ENCODE data around the gene PACSIN1. TPM values are rescaled to one million over a fixed set of nuclear protein-coding genes. Genes with fewer than 3 reads are reported as not detected.

PACSIN1 gene
- total and polyA plus RNA-seq, 2 of the 4 experiments (the other 2 are of a cell fraction), result 0.02 TPM; not detected in 1

DNA sequence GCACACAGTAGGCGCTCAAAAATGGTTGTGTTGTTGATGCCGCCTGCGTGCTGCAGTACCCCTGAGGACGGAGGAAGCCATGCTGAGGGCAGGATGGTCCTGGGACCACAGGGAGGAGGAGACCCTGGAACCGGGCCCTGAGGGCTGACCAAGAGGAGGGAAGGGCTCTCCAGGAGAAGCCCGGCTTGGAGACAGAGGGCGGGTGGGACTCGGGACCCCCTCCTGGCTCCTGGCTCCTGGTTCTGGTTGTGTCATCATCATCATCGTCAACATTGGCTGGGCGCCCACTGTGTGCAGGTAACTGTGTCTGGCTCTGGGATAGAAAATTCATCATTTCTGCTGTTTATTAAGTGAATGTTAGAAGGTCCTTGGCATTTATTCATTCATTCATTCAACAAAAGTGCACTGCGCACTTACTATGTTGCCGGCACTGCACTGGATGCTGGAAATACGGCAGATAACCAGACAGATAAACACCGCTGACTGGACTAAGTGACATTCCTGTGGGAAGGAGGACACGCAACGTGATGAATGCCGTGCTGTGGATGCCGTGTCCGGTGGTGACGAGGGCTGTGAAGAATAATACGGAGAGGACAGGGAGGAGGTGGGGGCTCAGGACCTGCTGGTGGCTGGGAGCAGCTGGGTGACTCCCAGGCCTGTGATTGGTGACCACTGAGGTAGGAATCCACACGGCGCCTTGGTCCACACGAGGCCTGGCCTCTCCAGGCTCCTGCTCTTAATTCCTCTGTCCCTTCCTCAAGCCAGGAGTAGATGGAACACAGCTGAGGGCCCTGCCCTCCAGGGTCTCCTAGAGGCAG is 55.0 kb downstream of the PACSIN1 start:
- Histone ChIP-seq H3K27ac (ENCODE audit: insufficient read depth, low read length) (no peak overlapping the region), H4K91ac (ENCODE audit: insufficient read depth, low read depth, low read length) (no peak overlapping the region), H2BK15ac (ENCODE audit: low read depth, low read length) (no peak overlapping the region), H3K9ac (ENCODE audit: low read depth, low read length) (no peak overlapping the region), H3K36me3 (ENCODE audit: control insufficient read depth, insufficient read depth, low read length) (no peaks in the 10 kb centered on the region), H3K4me2 (ENCODE audit: low read depth, low read length) (no peak overlapping the region), H2AK9ac (replicated peaks; ENCODE audit: low read depth, low read length, poor library complexity) (no peak overlapping the region), H3K4me1 (ENCODE audit: control insufficient read depth, insufficient read depth, low read length) (no peaks in the 10 kb centered on the region), H2AFZ (replicated peaks; ENCODE audit: low read length, poor library complexity) (no peak overlapping the region), H2BK5ac (ENCODE audit: low read depth, low read length, poor library complexity, severe bottlenecking) (no peak overlapping the region), H3K9me1 (ENCODE audit: insufficient read depth, low read length) (no peaks in the 10 kb centered on the region), H2BK20ac (ENCODE audit: low read depth, low read length) (no peak overlapping the region), H3K14ac (replicated peaks; ENCODE audit: low read depth, low read length) (no peak overlapping the region), H2BK120ac (ENCODE audit: low read depth, low read length) (no peak overlapping the region), H2AK5ac (ENCODE audit: low read depth, low read length) (no peak overlapping the region), H4K8ac (ENCODE audit: low read depth in 2 of 2, low read length in 2 of 2) (no peak overlapping the region), H3K18ac (ENCODE audit: low read depth, low read length) (no peak overlapping the region), H3K56ac (ENCODE audit: extremely low read depth, insufficient read depth, low read length) (no peak overlapping the region; the same call in 1 of the 2 replicates), H3K23ac (ENCODE audit: low read depth, low read length) (no peak overlapping the region), H3K79me1 (ENCODE audit: low read depth in 1 of 2, low read length in 2 of 2) (no peaks in the 10 kb centered on the region), H3K9me3 (ENCODE audit: control insufficient read depth, insufficient read depth, low read length) (no peaks in the 10 kb centered on the region; the same call in 1 of the 2 replicates), H4K5ac (ENCODE audit: low read depth, low read length) (no peak overlapping the region), H3K27me3 (ENCODE audit: control insufficient read depth, insufficient read depth, low read length) (peaks cover 34% of the 10 kb centered on the region), H4K20me1 (ENCODE audit: insufficient read depth, low read length) (no peaks in the 10 kb centered on the region), H3K4ac (ENCODE audit: low read depth, low read length) (no peak overlapping the region), H3K4me3 (ENCODE audit: insufficient read depth, low read depth, low read length) (no peak overlapping the region)
- WGBS, 2 experiments (ENCODE audit: extremely low coverage in 2 of 2, insufficient read length in 1 of 2), result 74% methylated on average over 7 of the region's 24 CpGs; no CpG with 5 or more reads in 1 of the 2 experiments
- DNase-seq, result no peak
- TF ChIP-seq RCOR1 (IDR thresholded peaks at IDR 0.05; ENCODE audit: insufficient replicate concordance, low read length) (no peak), RFX5 (IDR thresholded peaks at IDR 0.05; ENCODE audit: low read depth, low read length) (no peak), RAD21 (IDR thresholded peaks at IDR 0.05; ENCODE audit: low read length) (no peak), MXI1 (IDR thresholded peaks at IDR 0.05; ENCODE audit: borderline replicate concordance, low read depth, low read length) (no peak), CHD1 (IDR thresholded peaks at IDR 0.05; ENCODE audit: low read depth, low read length) (no peak), BHLHE40 (IDR thresholded peaks at IDR 0.05; ENCODE audit: low read depth, low read length) (no peak), NFE2L2 (IDR thresholded peaks at IDR 0.05; ENCODE audit: low read depth, low read length) (no peak), MAZ (IDR thresholded peaks at IDR 0.05; ENCODE audit: borderline replicate concordance, low read depth, low read length) (no peak), FOS (IDR thresholded peaks at IDR 0.05; ENCODE audit: low read depth, low read length) (no peak), SMC3 (IDR thresholded peaks at IDR 0.05; ENCODE audit: low read depth, low read length) (no peak)
- TF ChIP-seq, protein P1, sequence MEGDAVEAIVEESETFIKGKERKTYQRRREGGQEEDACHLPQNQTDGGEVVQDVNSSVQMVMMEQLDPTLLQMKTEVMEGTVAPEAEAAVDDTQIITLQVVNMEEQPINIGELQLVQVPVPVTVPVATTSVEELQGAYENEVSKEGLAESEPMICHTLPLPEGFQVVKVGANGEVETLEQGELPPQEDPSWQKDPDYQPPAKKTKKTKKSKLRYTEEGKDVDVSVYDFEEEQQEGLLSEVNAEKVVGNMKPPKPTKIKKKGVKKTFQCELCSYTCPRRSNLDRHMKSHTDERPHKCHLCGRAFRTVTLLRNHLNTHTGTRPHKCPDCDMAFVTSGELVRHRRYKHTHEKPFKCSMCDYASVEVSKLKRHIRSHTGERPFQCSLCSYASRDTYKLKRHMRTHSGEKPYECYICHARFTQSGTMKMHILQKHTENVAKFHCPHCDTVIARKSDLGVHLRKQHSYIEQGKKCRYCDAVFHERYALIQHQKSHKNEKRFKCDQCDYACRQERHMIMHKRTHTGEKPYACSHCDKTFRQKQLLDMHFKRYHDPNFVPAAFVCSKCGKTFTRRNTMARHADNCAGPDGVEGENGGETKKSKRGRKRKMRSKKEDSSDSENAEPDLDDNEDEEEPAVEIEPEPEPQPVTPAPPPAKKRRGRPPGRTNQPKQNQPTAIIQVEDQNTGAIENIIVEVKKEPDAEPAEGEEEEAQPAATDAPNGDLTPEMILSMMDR (conservative IDR thresholded peaks at IDR 0.05; ENCODE audit: low read depth, low read length), result no peak
- TF ChIP-seq, protein P2, sequence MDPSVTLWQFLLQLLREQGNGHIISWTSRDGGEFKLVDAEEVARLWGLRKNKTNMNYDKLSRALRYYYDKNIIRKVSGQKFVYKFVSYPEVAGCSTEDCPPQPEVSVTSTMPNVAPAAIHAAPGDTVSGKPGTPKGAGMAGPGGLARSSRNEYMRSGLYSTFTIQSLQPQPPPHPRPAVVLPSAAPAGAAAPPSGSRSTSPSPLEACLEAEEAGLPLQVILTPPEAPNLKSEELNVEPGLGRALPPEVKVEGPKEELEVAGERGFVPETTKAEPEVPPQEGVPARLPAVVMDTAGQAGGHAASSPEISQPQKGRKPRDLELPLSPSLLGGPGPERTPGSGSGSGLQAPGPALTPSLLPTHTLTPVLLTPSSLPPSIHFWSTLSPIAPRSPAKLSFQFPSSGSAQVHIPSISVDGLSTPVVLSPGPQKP (IDR thresholded peaks at IDR 0.05; ENCODE audit: borderline replicate concordance, low read depth, low read length), result no peak
- ChIA-PET CTCF (no interaction called here), POLR2A (ENCODE audit: unreplicated experiment) (no interaction called here)
- intact Hi-C loops (cut with micrococcal nuclease) (no loop called here), in situ Hi-C loops (cut with MboI; ENCODE audit: low sequenced_read_pairs) (no loop called here), dilution Hi-C loops (cut with HindIII; ENCODE audit: low sequenced_read_pairs, unreplicated experiment) (no loop called here)
- no peak for ATAC-seq (ENCODE audit: low read depth)
- BruUV-seq (replicated peaks), result no TSS peak
